AG09309 (cell line): ENCODE data around the gene SIL1.

ENCODE experiments used
- DNase-seq: peaks from one replicate; pipeline ENCODE4 v3.0.0-alpha.2; 2010; ENCODE audit warnings: low read depth
- H3K4me3 ChIP-seq: 2 replicates; pipeline ENCODE4 v1.5.1; 2011; ENCODE audit warnings: mild to moderate bottlenecking, low read depth, low read length, moderate library complexity; ENCODE audit not compliant: control insufficient read depth
- TF ChIP-seq, protein P1 (sequence below): IDR thresholded peaks from 2 replicates; pipeline ENCODE4 v1.5.1; 2011; ENCODE audit warnings: mild to moderate bottlenecking, low read depth, low read length, inconsistent platforms; ENCODE audit not compliant: insufficient read depth, control insufficient read depth; ENCODE audit errors: missing control alignments

Gene SIL1

DNA sequence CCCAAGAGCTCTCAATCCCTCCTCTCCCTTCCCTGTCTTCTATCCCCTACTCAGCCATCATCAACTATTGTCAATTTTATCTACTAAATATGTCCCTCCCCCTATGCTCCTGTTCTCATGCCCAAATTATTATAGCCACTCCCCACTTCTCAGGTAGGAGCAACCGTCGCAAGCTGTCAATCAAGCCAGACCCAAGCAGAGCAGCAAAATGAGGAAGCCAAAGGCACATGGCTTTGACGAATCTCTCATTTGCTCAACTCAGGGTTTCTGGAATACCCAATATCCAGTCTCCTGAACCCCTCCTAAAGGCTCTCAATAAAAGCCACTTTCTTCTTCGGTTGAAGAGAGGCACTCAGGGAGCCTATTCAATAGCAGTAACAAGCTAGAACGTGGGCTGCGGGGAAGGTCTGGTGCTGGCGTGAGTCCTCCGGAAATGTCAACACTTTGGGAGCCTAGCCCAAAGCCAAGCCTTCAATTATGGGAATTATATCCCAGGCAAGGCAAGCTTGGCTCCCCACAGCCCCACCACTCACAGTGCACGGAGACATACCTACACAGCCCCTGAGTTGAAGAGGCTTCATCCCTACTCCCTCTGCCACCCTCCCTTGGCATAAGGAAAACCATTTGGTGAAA, 47.7 kb downstream of the SIL1 start:
- no peak for DNase-seq
- TF ChIP-seq, protein P1, sequence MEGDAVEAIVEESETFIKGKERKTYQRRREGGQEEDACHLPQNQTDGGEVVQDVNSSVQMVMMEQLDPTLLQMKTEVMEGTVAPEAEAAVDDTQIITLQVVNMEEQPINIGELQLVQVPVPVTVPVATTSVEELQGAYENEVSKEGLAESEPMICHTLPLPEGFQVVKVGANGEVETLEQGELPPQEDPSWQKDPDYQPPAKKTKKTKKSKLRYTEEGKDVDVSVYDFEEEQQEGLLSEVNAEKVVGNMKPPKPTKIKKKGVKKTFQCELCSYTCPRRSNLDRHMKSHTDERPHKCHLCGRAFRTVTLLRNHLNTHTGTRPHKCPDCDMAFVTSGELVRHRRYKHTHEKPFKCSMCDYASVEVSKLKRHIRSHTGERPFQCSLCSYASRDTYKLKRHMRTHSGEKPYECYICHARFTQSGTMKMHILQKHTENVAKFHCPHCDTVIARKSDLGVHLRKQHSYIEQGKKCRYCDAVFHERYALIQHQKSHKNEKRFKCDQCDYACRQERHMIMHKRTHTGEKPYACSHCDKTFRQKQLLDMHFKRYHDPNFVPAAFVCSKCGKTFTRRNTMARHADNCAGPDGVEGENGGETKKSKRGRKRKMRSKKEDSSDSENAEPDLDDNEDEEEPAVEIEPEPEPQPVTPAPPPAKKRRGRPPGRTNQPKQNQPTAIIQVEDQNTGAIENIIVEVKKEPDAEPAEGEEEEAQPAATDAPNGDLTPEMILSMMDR, result no peak
- no peak overlapping the region for H3K4me3 ChIP-seq

- H3K4me3 ChIP-seq, result no peak overlapping the region
- peak; percentile 56 for DNase-seq
- TF ChIP-seq, protein P1, result no peak
These were observed 48.5 kb downstream of the SIL1 start for GRCh38 chr5:139149477-139150199.

- H3K4me3 ChIP-seq, result no peak overlapping the region
- DNase-seq, result no peak
- TF ChIP-seq, protein P1, result no peak
These were observed 49.2 kb downstream of the SIL1 start for GRCh38 chr5:139148986-139149385.

- no peak overlapping the region for H3K4me3 ChIP-seq
- TF ChIP-seq, protein P1, result no peak
- DNase-seq, result no peak
These were observed 49.9 kb downstream of the SIL1 start for GRCh38 chr5:139148306-139148705.

GRCh38 chr5:139147483-139148087, 50.6 kb downstream of the SIL1 start:
- no peak overlapping the region for H3K4me3 ChIP-seq
- TF ChIP-seq, protein P1, result no peak
- DNase-seq, result no peak

GRCh38 chr5:139146809-139147482, 51.2 kb downstream of the SIL1 start:
- DNase-seq, result no peak
- TF ChIP-seq, protein P1, result no peak
- no peak overlapping the region for H3K4me3 ChIP-seq
